MM.1S (cell line): ENCODE data around the gene ATAD3C.
"Not testable (repeated sequence)": the region's sequence is repeated elsewhere in the genome, so short reads cannot be mapped to it uniquely, and the experiment has no call there.

ENCODE experiments used
- CTCF ChIP-seq: fragments of 300-600 bp; sonication (generic); IDR thresholded peaks from 2 replicates; pipeline ENCODE4 v1.5.1; 2016; ENCODE audit warnings: antibody characterized with exemption, low read length, mixed read lengths
- EZH2phosphoT487 ChIP-seq: fragments of 300-600 bp; sonication (generic); IDR thresholded peaks from 2 replicates; pipeline ENCODE4 v1.6.1; 2018; ENCODE audit warnings: antibody characterized with exemption, low read length

GRCh38 chr1:1402901-1403392 is 46.5 kb upstream of the ATAD3C start:
- not testable (repeated sequence) for TF ChIP-seq CTCF, EZH2phosphoT487
